DMS53 (cell line): ENCODE measurements around the gene PSMB3.

ENCODE experiments used
- DNase-seq: peaks from one replicate; lab custom pipeline; 2025; lab: John Stamatoyannopoulos, UW

Gene PSMB3

GRCh38 chr17:38733982-38734973, 18.3 kb upstream of the PSMB3 start:
- DNase-seq = no peak

- no peak for DNase-seq
These were observed 17.2 kb upstream of the PSMB3 start for GRCh38 chr17:38735161-38735997.

GRCh38 chr17:38738007-38738662, 14.4 kb upstream of the PSMB3 start:
- DNase-seq = no peak

- DNase-seq = no peak
These were observed 13.9 kb upstream of the PSMB3 start for GRCh38 chr17:38738686-38739085.

- DNase-seq = no peak
These were observed 13.2 kb upstream of the PSMB3 start for GRCh38 chr17:38739305-38739704.

GRCh38 chr17:38740044-38740443, 12.5 kb upstream of the PSMB3 start:
- no peak for DNase-seq

- no peak for DNase-seq
These were observed 11.7 kb upstream of the PSMB3 start for GRCh38 chr17:38740806-38741205.

- DNase-seq = no peak
These were observed 11.1 kb upstream of the PSMB3 start for GRCh38 chr17:38741461-38741860.

- no peak for DNase-seq
These were observed 10.6 kb upstream of the PSMB3 start for GRCh38 chr17:38741921-38742410.

- DNase-seq = peak; percentile 88
These were observed 9.9 kb upstream of the PSMB3 start for GRCh38 chr17:38742411-38743308.

- DNase-seq = peak; percentile 91
These were observed 8.9 kb upstream of the PSMB3 start for GRCh38 chr17:38743556-38744171.

- peak; percentile 58 for DNase-seq
These were observed 7.0 kb upstream of the PSMB3 start for GRCh38 chr17:38745545-38745944.

GRCh38 chr17:38746004-38746848, 6.3 kb upstream of the PSMB3 start:
- DNase-seq = peak; percentile 29

GRCh38 chr17:38746849-38747462, 5.6 kb upstream of the PSMB3 start:
- DNase-seq = peak; percentile 47

GRCh38 chr17:38747463-38748148, 4.9 kb upstream of the PSMB3 start:
- peak; percentile 54 for DNase-seq

GRCh38 chr17:38748149-38748891, 4.2 kb upstream of the PSMB3 start, which contains the start of gene PCGF2:
Gene PCGF2 (minus strand): TSS chr17:38748336. CDS start chr17:38740402, 7,934 bp downstream.
- DNase-seq = peak; percentile 89

GRCh38 chr17:38748892-38749222, 3.7 kb upstream of the PSMB3 start:
- no peak for DNase-seq
